Chondrocyte (in vitro differentiated cells): Measurements from ENCODE around the gene NPHP3. TPM values are rescaled to one million over a fixed set of nuclear protein-coding genes. Genes with fewer than 3 reads are reported as not detected.

Experiments
- DNase-seq: peaks from one replicate; pipeline ENCODE4 v3.0.0; 2021; ENCODE audit warnings: mixed read lengths, low spot score
- H3K27ac Mint-ChIP-seq: one replicate; pipeline ENCODE4 v1.8.0; 2021; ENCODE audit warnings: mild to moderate bottlenecking, moderate library complexity, mixed read lengths; ENCODE audit not compliant: unreplicated experiment
- H3K27me3 Mint-ChIP-seq: 2 replicates; pipeline ENCODE4 v1.8.0; 2021; ENCODE audit warnings: low read depth, mixed read lengths
- H3K36me3 Mint-ChIP-seq: 2 replicates; pipeline ENCODE4 v1.8.0; 2021; ENCODE audit warnings: low read depth, mixed read lengths
- H3K4me1 Mint-ChIP-seq: 2 replicates; pipeline ENCODE4 v1.8.0; 2021; ENCODE audit warnings: low read depth, mild to moderate bottlenecking, mixed read lengths
- H3K4me3 Mint-ChIP-seq: one replicate; pipeline ENCODE4 v1.8.0; 2021; ENCODE audit warnings: mild to moderate bottlenecking, moderate library complexity, mixed read lengths; ENCODE audit not compliant: unreplicated experiment
- H3K9me3 Mint-ChIP-seq: 2 replicates; pipeline ENCODE4 v1.8.0; 2021; ENCODE audit warnings: low read depth, mixed read lengths
- long read RNA-seq: library from polyadenylated mRNA; stranded (forward); transcript quantifications from one replicate; pipeline ENCODE4 v2.0.0, GENCODE V29; 2021
- total RNA-seq: library from RNA; stranded (reverse); gene quantifications from 3 replicates; pipeline ENCODE4 v1.2.1, GENCODE V29; 2021
- TF ChIP-seq, protein P1 (sequence below): fragments of 200-600 bp; sonication (generic); IDR thresholded peaks from 2 replicates; pipeline ENCODE4 v1.5.0; 2021; ENCODE audit warnings: antibody characterized with exemption, mild to moderate bottlenecking, moderate library complexity

NPHP3 gene, protein sequence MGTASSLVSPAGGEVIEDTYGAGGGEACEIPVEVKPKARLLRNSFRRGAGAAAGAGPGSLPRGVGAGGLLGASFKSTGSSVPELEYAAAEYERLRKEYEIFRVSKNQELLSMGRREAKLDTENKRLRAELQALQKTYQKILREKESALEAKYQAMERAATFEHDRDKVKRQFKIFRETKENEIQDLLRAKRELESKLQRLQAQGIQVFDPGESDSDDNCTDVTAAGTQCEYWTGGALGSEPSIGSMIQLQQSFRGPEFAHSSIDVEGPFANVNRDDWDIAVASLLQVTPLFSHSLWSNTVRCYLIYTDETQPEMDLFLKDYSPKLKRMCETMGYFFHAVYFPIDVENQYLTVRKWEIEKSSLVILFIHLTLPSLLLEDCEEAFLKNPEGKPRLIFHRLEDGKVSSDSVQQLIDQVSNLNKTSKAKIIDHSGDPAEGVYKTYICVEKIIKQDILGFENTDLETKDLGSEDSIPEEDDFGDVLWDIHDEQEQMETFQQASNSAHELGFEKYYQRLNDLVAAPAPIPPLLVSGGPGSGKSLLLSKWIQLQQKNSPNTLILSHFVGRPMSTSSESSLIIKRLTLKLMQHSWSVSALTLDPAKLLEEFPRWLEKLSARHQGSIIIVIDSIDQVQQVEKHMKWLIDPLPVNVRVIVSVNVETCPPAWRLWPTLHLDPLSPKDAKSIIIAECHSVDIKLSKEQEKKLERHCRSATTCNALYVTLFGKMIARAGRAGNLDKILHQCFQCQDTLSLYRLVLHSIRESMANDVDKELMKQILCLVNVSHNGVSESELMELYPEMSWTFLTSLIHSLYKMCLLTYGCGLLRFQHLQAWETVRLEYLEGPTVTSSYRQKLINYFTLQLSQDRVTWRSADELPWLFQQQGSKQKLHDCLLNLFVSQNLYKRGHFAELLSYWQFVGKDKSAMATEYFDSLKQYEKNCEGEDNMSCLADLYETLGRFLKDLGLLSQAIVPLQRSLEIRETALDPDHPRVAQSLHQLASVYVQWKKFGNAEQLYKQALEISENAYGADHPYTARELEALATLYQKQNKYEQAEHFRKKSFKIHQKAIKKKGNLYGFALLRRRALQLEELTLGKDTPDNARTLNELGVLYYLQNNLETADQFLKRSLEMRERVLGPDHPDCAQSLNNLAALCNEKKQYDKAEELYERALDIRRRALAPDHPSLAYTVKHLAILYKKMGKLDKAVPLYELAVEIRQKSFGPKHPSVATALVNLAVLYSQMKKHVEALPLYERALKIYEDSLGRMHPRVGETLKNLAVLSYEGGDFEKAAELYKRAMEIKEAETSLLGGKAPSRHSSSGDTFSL (N-terminal part only)
- total RNA-seq: 20.5 to 24.7 TPM (median 24.6 TPM) in 3 replicates
- long read RNA-seq, full-length matches to known transcripts: 15 of 21 reads
- long read RNA-seq, partial matches to known transcripts: 1 of 21 reads
- long read RNA-seq, other reads (novel, unspliced or antisense): 5 of 21 reads

DNA sequence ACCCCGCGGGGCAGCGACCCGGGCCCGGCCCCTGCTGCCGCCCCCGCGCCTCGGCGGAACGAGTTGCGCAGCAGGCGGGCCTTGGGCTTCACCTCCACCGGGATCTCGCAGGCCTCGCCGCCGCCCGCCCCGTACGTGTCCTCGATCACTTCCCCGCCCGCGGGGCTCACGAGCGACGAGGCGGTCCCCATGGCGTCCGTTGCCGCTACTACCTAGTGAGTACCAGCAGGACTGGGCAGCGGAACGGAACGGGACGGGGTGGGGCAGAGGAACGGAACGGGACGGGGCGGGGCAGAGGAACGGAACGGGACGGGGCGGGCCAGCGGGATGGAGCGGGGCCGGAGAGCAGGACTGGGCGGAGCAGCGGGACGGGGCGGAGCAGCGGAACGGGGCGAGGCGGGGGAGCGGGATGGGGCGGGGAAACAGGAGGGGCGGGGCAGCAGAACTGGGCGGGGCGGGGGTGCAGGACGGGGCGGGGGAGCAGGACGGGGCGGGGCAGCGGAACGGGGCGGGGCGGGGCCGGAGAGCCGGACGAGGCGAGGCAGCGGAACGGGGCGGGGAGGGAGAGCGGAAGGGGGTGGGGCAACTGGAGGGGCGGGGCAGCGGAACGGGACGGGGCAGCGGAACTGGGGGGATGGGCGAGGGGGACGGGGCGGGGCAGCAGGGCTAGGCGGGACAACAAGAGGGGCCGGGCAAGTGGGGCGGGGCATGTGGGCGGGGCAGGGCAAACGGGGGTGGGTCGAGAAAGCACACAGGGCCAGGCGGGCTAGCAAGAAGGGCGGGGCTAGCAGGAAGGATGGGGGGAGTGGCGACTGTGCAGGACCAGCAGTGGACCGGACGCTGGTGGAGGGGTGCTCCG is at the start of gene NPHP3:
Gene NPHP3 (minus strand): TSS at position 245 of the 859 bp plus-strand sequence. CDS start 54 bp downstream, at position 191.
- Mint-ChIP-seq H3K4me3 (peak within 1 kb of the TSS; percentile 94), H3K27me3 (no peaks in the 10 kb centered on the region), H3K9me3 (no peaks in the 10 kb centered on the region), H3K36me3 (peaks cover 6% of the 10 kb centered on the region), H3K27ac (peak within 1 kb of the TSS; percentile 96), H3K4me1 (peaks cover 48% of the 10 kb centered on the region)
- TF ChIP-seq, protein P1, sequence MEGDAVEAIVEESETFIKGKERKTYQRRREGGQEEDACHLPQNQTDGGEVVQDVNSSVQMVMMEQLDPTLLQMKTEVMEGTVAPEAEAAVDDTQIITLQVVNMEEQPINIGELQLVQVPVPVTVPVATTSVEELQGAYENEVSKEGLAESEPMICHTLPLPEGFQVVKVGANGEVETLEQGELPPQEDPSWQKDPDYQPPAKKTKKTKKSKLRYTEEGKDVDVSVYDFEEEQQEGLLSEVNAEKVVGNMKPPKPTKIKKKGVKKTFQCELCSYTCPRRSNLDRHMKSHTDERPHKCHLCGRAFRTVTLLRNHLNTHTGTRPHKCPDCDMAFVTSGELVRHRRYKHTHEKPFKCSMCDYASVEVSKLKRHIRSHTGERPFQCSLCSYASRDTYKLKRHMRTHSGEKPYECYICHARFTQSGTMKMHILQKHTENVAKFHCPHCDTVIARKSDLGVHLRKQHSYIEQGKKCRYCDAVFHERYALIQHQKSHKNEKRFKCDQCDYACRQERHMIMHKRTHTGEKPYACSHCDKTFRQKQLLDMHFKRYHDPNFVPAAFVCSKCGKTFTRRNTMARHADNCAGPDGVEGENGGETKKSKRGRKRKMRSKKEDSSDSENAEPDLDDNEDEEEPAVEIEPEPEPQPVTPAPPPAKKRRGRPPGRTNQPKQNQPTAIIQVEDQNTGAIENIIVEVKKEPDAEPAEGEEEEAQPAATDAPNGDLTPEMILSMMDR: peak; percentile 48
- peak; percentile 98 for DNase-seq

DNA sequence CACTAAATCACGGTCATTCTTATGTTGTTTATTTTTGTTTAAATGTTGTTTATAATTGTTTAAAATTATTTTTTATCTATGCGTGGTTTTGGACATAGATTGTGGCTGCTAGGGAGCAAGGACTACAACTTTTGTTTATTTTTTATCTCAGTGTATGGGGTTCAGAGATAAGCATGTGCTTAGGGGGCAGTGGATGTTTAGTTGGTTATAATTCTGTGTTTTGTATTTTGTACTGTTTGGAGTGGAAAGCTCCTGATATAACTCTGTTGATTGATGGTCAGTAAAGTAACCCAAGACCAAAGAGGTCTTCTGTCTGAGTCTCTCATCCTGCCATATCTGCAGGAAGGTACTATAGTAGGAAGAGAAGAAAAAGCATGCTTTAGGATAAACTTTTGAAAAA is 36.5 kb upstream of the NPHP3 start:
- peaks cover 2% of the 10 kb centered on the region for H3K27me3 Mint-ChIP-seq

DNA sequence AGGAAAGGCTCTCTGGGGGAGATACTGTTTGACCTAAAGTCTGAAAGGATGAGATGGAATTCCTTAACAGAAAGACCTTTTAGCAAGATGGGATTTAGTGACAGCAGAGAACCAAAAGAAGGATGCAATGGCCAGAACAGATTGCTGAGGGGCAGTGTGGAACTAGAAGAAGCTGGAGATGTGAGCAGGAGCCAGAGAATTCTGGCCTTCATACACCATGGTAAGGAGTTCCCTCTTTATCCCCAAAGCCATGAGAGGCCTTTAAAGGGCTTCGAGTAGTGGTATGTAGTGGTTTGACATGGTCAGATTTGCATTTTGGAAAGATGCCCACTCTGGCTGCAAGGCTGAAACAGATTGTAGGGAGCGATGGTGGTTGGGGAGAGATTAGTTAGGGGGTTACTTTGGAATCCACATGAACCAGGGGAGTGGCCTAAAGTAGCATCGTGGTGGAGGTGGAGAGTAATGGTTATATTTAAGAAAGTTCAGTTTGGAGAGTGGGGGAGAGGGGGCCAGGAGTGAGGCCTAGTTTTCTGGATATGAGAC is 34.0 kb upstream of the NPHP3 start:
- H3K36me3 Mint-ChIP-seq: no peaks in the 10 kb centered on the region
- H3K27me3 Mint-ChIP-seq: peaks cover 2% of the 10 kb centered on the region
- DNase-seq: no peak
- H3K4me1 Mint-ChIP-seq: peaks cover 7% of the 10 kb centered on the region
- no peak overlapping the region for H3K4me3 Mint-ChIP-seq
- TF ChIP-seq, protein P1: peak; percentile 36
- H3K27ac Mint-ChIP-seq: no peak overlapping the region
- no peaks in the 10 kb centered on the region for H3K9me3 Mint-ChIP-seq

More for the DNA sequence above, 36.5 kb upstream of the NPHP3 start:
- DNase-seq: no peak
- TF ChIP-seq, protein P1: no peak
- H3K9me3 Mint-ChIP-seq: no peaks in the 10 kb centered on the region
- no peaks in the 10 kb centered on the region for H3K36me3 Mint-ChIP-seq
- H3K4me1 Mint-ChIP-seq: peaks cover 7% of the 10 kb centered on the region
- H3K27ac Mint-ChIP-seq: no peak overlapping the region
- H3K4me3 Mint-ChIP-seq: no peak overlapping the region

DNA sequence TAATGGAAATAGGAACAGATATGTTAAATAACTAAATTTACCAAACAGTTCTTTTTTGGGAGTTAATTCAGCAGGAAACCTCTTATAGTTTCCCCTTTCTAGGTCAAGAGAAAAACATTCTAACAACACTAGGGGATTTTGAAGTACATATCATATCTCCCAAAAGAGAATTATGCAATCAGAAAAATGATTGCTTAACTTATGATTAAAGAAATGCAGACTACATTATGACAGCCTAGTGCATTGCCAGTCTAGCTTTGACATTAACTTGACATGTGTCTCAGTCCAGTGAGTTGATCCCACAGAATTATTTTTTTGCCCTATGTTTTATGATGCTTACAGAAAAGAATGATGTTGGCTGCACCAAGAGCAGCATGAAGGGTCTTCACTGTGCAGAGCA is 31.7 kb upstream of the NPHP3 start:
- H3K36me3 Mint-ChIP-seq: no peaks in the 10 kb centered on the region
- no peaks in the 10 kb centered on the region for H3K9me3 Mint-ChIP-seq
- no peak overlapping the region for H3K4me3 Mint-ChIP-seq
- H3K27ac Mint-ChIP-seq: no peak overlapping the region
- no peak for DNase-seq
- H3K27me3 Mint-ChIP-seq: no peaks in the 10 kb centered on the region
- H3K4me1 Mint-ChIP-seq: peaks cover 13% of the 10 kb centered on the region
- TF ChIP-seq, protein P1: no peak
